SK-N-SH treated with all-trans-retinoic acid at 6 μM for 48 hours (cell line): ENCODE measurements around the gene FANCI.

Source experiments
- ARNTL ChIP-seq: fragments of 450-650 bp; formaldehyde crosslinking; IDR thresholded peaks from 2 replicates; pipeline ENCODE4 v1.5.0; 2020; ENCODE audit warnings: low read depth, mild to moderate bottlenecking, moderate library complexity, borderline replicate concordance
- CSDC2 ChIP-seq: fragments of 250-450 bp; sonication (Bioruptor Pico); IDR thresholded peaks from 2 replicates; pipeline ENCODE4 v1.5.0; 2020; ENCODE audit warnings: mild to moderate bottlenecking, moderate library complexity
- CSRNP3 ChIP-seq: fragments of 250-450 bp; sonication (Bioruptor Pico); IDR thresholded peaks from 2 replicates; pipeline ENCODE4 v1.5.1; 2021; ENCODE audit warnings: mild to moderate bottlenecking, moderate library complexity
- ESRRG ChIP-seq: fragments of 250-450 bp; sonication (Bioruptor Pico); IDR thresholded peaks from 2 replicates; pipeline ENCODE4 v1.6.1; 2021; ENCODE audit warnings: mild to moderate bottlenecking
- PATZ1 ChIP-seq: fragments of 250-450 bp; sonication (Bioruptor Pico); IDR thresholded peaks from 2 replicates; pipeline ENCODE4 v1.8.0; 2020; ENCODE audit warnings: mild to moderate bottlenecking, moderate library complexity, borderline replicate concordance

- no peak for TF ChIP-seq CSRNP3 (CRISPR knock-in tag)
- TF ChIP-seq CSDC2 (CRISPR knock-in tag) = no peak
- TF ChIP-seq ARNTL (CRISPR knock-in tag) = no peak
- no peak for TF ChIP-seq ESRRG
- no peak for TF ChIP-seq PATZ1
These were observed 97.7 kb downstream of the FANCI start for GRCh38 chr15:89341316-89342005.
